Measurements from ENCODE around the gene CNOT1.
A peak's percentile ranks its signal among the peaks of the same experiment; 100 is the strongest.

Gene CNOT1

DNA sequence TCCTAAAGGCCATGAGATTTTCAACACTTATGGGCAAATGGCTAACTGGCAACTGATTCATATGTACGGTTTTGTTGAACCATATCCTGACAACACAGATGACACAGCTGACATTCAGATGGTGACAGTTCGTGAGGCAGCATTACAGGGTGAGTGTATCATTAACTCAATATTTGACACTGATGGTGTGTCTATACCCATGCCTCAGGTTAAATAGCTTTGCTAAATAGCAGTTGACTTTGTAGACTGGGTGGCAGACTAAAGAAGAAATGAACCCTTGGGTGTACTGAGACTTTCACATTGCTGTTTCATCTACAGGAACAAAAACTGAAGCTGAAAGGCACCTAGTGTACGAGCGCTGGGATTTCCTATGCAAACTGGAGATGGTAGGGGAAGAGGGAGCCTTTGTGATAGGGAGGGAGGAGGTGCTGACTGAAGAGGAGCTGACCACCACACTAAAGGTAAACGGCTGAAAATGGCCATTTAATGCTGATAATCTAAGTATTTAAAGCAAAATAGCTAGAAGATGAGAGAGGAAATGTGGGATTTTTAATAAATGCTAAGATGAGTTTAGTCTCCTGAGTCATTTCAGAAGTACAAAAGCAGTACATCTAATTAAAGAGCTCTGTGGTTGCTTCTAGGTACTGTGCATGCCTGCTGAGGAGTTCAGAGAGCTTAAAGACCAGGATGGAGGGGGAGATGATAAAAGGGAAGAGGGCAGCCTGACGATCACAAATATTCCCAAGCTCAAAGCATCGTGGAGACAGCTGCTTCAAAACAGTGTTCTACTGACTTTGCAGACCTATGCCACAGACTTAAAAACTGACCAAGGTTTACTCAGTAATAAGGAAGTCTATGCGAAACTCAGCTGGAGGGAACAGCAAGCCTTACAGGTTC lies 111.3 kb downstream of the CNOT1 start:
- DNase-seq (ENCODE audit: low read depth): no peak

DNA sequence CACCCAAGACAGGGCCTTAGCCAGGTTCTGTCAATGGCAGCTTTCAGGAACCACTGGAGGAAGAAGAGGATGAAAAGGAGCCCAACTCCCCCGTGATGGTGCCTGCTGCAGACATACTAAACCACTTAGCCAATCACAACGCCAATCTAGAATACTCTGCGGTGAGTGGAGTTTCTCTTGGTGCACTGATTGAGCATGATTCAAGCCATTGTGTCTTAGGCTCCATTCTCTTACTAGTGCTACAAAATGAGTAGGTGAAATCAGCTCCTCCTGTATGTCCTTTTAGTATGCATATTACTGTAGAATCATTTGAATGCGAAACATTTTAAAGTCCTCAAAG lies 112.9 kb downstream of the CNOT1 start:
- no peak for DNase-seq (ENCODE audit: low read depth)

DNA sequence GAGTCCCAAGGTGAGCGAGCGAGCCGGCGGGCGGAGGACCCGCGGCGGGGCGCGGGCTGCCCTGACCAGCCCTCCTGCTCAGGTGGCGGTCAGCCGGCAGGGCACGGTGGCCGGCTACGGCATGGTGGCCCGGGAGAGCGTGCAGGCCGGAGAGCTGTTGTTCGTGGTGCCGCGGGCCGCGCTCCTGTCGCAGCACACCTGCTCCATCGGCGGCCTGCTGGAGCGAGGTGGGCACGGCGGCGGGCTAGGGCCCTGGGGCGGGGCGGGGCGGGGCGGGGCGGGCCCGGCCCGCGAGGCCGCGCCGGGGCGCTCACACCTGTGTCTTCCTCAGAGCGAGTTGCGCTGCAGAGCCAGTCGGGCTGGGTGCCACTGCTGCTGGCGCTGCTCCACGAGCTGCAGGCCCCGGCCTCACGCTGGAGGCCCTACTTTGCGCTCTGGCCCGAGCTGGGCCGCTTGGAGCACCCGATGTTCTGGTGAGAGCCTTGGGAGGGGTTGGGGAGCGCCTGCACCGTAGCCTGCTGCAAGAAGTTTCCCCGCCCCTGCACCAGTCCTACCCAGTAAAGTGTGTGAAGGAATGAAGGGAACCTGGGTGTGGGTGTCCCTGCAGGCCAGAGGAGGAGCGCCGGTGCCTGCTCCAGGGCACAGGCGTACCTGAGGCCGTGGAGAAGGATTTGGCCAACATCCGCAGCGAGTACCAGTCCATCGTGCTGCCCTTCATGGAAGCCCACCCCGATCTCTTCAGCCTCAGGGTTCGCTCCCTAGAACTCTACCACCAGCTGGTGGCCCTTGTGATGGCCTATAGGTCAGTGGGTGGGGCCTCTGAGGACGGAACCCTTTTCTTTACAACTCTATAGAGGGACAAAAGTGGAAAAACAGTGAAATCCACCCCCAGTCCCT lies 113.5 kb downstream of the CNOT1 start:
- DNase-seq (ENCODE audit: low read depth): no peak

GRCh38 chr16:58515125-58515870 lies 114.3 kb downstream of the CNOT1 start, which contains the start of gene SETD6:
Gene SETD6, plus strand, starts transcription at chr16:58515517. Its CDS starts 21 bp downstream, at chr16:58515538.
- DNase-seq (ENCODE audit: low read depth): peak; percentile 70

- no peak for DNase-seq (ENCODE audit: low read depth)
These were observed 115.8 kb downstream of the CNOT1 start for GRCh38 chr16:58513874-58514273.

DNA sequence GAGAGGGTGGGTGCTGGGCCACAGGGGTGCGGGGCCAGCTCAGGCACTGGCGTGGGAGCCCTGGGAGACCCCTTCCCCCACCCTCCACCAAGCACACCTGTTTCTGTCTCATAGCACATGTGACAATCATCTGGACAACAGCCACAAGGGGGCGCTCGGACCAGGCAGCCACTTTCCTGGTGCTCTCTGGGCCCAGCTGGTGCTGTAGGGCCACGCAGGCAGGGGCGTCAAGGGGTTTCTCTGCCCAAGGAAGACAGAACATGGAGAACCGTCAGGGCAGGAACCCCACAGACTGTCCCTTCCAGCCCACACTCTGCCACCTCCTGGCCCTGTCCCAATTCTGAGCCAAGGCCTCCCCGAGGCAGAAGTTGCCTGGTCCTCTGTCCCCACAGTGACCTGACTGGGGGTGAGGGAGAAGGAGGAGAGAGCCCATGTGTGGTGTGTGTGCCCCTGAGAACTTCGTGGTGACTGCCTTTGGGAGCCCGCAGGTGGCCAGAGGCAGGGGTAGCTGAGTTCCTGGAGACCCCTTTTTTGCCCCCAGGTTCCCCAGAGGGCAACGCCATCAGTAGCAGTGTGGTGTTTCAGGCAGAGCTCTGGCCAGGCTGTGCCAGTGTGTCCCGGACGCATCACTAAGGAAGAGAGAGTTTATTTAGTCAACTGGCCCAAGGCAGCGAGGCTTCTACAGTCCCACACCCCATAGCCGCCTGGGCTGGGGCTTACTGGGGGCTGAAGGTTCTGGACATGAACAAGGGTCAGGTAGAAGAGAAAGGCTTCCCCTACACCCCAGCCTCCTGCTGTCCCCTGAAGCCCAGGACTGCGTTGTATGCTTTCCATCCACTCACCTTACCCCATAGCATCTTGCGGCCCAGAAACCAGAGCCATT lies 117.5 kb downstream of the CNOT1 start:
- DNase-seq (ENCODE audit: low read depth): peak; percentile 15

GRCh38 chr16:58510776-58511628 lies 118.6 kb downstream of the CNOT1 start:
- DNase-seq (ENCODE audit: low read depth): no peak

DNA sequence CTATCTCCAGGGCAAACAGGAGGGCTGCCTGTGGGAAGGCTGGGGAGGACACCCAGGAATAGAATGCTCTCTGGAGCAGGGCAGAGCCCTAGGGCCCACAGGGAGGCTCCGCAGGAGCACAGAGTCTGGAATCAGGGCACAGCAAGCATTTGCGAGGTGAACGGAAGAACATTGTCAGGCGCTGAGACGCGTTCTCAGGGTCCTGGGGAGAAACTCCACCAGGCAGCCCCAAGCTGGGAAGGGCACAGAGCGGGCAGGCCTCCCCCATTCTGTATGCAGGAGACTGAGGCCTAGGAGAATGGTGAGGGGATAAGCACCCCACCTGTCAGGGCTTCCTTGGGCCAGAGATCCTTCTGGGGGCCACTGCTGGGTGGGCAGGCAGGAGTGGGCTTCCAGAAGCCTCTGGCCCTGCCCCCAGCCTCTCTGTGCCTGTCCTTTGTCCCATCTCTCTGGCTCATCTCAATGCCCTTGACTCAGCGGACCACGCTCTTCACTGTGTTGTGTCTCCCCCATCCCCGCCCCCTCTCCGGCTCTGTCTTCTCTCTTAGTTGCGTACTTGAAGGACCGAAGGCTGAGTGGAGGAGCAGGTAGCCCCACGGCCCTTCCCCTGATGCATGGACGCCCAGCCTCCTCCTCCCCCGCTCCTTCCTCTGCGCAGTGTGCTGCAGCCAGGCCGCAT lies 119.4 kb downstream of the CNOT1 start:
- DNase-seq (ENCODE audit: low read depth): no peak

- no peak for DNase-seq (ENCODE audit: low read depth)
These were observed 120.2 kb downstream of the CNOT1 start for GRCh38 chr16:58509256-58510096.

DNA sequence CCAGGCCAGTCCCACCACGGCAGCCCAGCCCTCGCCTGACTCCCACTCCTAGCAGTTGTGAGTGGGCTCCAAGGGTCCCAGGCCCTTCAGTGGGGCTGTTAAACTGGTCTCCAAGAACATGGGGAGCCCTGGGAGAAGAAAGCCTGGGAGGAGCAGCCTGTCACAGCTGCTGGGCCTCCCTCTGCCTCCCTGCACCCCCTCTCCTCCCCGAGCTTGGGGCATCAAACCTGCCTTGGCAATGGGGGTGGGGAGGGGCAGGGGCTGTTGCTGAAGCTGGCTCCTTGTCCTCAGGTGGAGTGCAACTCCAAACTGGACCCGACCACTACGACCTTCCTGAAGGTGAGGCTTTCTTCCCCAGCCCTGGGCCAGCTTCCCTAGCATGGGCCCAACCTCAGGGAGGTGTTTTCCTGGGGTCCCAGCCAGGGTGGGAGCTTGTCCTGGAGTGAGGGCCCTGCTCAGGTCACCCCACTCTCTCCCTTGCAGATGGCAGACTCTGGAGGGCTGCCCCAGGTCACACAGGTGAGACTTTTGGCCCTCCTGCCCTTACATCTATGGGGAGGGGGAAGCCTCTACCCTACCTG lies 120.9 kb downstream of the CNOT1 start:
- DNase-seq (ENCODE audit: low read depth): no peak

- no peak for DNase-seq (ENCODE audit: low read depth)
These were observed 121.5 kb downstream of the CNOT1 start for GRCh38 chr16:58507963-58508670.

GRCh38 chr16:58507195-58507962 lies 122.2 kb downstream of the CNOT1 start:
- no peak for DNase-seq (ENCODE audit: low read depth)

DNA sequence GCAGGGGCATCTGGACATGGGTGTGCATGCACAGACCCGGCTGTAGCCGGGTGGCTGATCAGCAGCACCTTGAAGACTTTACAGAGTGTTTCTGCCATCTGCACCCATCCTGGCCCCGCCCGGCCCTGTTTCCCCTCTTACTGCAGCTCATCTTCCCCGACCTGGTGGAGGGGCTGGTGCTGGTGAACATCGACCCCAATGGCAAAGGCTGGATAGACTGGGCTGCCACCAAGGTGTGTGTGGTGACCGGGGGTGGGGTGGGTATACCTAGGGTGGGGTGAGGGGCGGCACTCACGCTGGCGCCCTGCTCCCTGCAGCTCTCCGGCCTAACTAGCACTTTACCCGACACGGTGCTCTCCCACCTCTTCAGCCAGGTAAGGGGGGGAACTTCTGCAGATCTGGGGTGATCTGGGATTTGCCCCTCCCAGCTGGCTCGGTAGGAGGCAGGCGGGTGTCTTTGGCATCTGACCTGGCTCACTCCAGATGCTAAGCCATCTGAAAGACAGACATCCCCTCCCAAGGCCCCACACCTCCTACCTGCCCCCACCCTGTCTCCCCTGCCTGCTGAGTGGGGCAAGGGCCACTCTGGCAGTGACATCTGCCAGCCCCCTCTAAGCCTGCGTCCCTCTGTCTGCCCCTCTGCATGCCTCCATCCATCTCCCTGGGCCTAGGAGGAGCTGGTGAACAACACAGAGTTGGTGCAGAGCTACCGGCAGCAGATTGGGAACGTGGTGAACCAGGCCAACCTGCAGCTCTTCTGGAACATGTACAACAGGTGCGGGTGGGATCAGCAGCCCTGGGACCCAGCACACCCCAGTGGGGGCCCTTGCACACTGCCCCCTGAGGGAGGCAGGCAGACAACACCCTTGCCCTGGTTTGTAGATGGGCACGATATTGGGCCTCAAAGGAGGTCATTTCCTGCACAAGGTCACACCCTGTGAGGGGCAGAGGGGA lies 123.1 kb downstream of the CNOT1 start:
- no peak for DNase-seq (ENCODE audit: low read depth)

- DNase-seq (ENCODE audit: low read depth): no peak
These were observed 125.5 kb downstream of the CNOT1 start for GRCh38 chr16:58503863-58504688.
